Coronary artery (tissue), 2 donors: Measurements from ENCODE around the gene TTC38.

Source experiments
- DNase-seq: peaks from one replicate; pipeline ENCODE4 v3.0.0-alpha.2; 2017; ENCODE audit warnings: low spot score
- H3K27ac ChIP-seq, 2 donors: fragments of 200-600 bp; sonication (generic); one replicate each; pipeline ENCODE4 v1.5.1; 2016 to 2019
- H3K4me3 ChIP-seq: fragments of 200-600 bp; sonication (generic); 2 replicates; pipeline ENCODE4 v1.5.1; 2016; ENCODE audit warnings: mild to moderate bottlenecking, moderate library complexity
- CTCF ChIP-seq: fragments of 200-600 bp; sonication (generic); IDR thresholded peaks from one replicate; pipeline ENCODE4 v1.5.1; 2019; ENCODE audit warnings: antibody characterized with exemption

The TTC38 gene

GRCh38 chr22:46278656-46279645 is 11.1 kb downstream of the TTC38 start:
- no peak for TF ChIP-seq CTCF
- no peak for DNase-seq
- Histone ChIP-seq H3K27ac (no peak overlapping the region), H3K4me3 (no peak overlapping the region)

GRCh38 chr22:46280063-46280817 is 12.4 kb downstream of the TTC38 start:
- no peak overlapping the region for H3K4me3 ChIP-seq
- no peak for DNase-seq
- TF ChIP-seq CTCF: no peak
- no peak overlapping the region for H3K27ac ChIP-seq

- TF ChIP-seq CTCF: no peak
- no peak overlapping the region for H3K4me3 ChIP-seq
- DNase-seq: no peak
- H3K27ac ChIP-seq: no peak overlapping the region
Measured at GRCh38 chr22:46280999-46281623, 13.3 kb downstream of the TTC38 start.

DNA sequence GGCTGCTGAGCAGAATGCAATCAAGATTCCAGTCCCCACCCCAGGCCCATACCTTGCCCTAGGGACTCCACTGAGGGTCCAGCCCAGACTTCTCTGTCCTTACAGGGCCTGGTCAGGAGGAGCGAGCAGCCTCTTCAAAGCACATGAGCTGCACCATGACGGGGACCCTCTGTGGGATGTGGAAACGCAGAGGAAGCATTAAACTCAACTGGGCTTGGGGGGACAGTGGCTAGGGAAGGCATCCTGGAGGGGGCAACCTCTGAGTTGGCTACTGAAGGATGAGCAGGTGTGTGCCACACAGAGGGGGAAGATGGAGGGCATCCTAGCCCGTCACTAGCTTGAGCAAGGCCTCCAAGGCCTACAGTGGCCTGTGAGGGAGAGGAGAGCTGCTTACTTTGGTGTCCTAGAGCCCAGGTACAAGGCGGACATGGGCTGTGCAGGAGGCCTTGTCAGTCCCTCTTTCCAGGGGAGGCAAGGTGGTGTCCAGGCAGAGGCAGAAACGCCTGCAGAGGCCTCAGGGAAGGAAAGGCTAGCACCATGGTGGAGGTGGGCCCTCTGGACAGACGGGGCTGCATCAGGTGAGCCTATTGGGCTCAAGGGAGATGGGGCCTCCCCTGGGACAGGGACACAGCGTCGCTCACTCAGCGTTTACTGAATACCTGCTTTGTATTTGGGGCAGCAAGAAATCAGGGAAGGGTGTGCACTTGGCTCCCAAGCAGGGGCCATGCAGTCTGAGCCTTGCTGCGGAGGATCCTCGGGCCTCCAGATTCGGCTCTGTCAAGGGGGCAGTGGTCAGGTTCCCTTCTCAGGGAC is 14.3 kb downstream of the TTC38 start:
- no peak for DNase-seq
- Histone ChIP-seq H3K27ac (no peak overlapping the region), H3K4me3 (no peak overlapping the region)
- no peak for TF ChIP-seq CTCF

DNA sequence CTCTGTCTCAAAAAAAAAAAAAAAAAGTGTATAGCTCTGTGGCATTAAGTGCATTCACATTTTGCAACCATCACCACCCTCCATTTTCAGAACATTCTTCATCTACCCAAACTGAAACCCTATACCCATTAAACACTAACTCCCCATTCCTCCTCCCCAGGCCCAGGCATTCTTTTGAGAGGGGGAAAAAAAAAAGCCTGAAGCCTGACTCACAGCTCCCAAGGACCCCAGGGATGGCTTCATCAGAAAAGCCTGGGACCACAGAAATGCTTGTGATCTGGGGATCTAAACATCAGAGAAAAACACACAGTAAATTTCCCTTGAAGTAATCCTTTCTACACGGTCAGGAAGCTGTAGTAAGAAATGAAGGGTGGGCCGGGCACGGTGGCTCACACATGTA is 18.2 kb downstream of the TTC38 start:
- no peak for TF ChIP-seq CTCF
- H3K4me3 ChIP-seq: no peak overlapping the region
- no peak overlapping the region for H3K27ac ChIP-seq
- no peak for DNase-seq
